ENCODE data around the gene LMO1. TPM values are rescaled to one million over a fixed set of nuclear protein-coding genes. Genes with fewer than 3 reads are reported as not detected.

Gene LMO1
- total RNA-seq, 2 experiments from 2014 or later, result not detected

DNA sequence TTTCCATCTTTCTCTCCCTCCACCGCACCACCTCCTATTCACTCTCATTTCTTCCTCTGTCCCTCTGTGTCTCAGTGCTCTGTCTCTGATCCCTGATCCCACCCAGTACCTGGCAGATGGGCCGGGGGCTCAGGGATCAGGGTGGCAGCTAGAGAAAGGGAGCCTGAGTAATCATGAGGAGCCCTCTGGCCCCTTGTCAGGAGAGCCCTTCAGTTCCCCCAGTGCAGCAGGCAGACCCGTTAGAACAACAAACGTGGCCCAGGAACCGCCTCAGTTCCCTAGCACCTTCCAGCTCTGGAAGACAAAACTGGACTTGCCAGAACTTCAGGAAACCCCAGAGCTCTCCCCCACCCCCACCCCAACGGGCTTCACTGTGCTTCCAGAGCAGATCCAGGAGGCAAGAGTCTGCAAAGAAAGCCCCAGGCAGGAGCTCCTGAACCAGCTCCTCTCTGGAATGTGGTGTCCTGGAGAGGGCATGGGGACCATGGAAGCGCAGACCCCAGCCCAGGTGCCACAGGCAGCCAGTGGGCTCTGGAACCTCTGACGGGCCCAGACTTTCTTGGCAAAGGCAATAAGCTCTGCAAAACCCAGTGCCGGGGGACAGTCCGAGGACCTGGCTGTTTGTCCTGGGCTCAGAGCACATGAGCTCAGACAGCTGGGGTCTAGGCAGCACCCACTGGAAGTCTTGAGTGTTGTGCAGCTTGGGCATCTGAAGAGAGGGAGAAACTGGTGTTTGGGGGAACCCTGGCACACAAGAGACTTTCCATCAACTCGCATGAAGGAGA is 43.2 kb downstream of the LMO1 start:
- POLR2A ChIA-PET, result interaction anchor here (0.6 kb wide), 1 partner anchor 1026 kb away, joined by 5 read pairs; no protein-coding TSS in a partner anchor
- peaks cover 12% of the 10 kb centered on the region for H3K27me3 Mint-ChIP-seq
- no peak overlapping the region for H3K4me3 Mint-ChIP-seq
- ATAC-seq (ENCODE audit: low read depth), result no peak
- H3K27ac Mint-ChIP-seq, result no peak overlapping the region
- H3K9me3 Mint-ChIP-seq, result no peaks in the 10 kb centered on the region
- DNase-seq, result no peak
- peaks cover 3% of the 10 kb centered on the region for H3K4me1 Mint-ChIP-seq
- no peaks in the 10 kb centered on the region for H3K36me3 Mint-ChIP-seq

DNA sequence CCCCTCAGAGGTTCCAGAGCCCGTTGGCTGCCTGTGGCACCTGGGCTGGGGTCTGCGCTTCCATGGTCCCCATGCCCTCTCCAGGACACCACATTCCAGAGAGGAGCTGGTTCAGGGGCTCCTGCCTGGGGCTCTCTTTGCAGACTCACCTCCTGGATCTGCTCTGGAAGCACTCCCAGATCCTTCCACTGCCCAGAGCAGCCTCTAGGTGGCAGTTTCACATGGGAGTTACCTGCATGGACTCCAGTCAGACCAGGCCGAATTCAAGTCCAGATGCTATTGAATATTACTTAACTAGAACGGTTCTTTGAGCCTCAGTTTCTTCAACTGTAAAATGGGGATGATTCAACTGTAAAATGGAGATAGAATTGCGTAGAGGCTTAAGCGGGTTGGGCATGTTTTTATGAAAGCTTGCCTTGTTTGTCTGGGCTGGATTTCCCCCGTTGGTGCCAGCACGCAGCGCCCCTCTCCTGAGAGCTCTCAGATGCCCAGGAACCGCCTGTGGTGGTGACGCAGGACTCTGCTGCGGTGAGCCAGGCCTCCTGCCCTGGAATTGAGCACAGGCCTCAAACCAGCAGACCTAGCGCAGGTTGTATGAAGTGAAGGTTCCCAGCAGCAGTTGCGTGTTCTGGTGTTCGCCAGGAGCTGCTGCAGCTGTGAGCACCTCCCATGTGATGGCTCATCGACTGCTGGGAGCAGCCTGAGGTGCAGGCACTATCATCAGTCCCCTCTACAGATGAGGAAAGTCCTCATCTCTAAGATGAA is 44.2 kb downstream of the LMO1 start:
- Mint-ChIP-seq H3K27me3 (peaks cover 17% of the 10 kb centered on the region), H3K9me3 (no peaks in the 10 kb centered on the region), H3K4me3 (no peak overlapping the region), H3K27ac (no peak overlapping the region), H3K4me1 (peaks cover 2% of the 10 kb centered on the region), H3K36me3 (no peaks in the 10 kb centered on the region)
- POLR2A ChIA-PET, result no interaction called here
- ATAC-seq (ENCODE audit: low read depth) (no peak), DNase-seq (no peak)

DNA sequence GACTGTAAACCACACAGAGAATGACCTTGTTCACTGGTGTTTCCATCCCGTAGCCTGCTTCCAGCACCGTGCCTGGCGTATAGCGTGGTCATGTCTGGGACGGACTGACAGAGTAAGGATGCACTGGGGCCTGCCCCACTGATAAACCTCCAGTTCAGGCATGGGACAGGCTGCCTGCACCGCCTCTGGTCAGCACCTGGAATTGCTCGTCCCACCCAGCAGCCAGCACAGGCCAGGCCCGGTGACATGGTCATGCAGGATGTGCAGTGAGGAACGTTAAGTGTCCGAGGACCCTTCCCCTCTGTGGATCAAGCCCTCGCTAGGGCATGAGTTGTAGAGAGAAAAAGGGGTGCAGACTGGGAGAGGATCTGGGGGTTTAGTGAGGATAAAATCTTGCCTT is 44.8 kb downstream of the LMO1 start:
- H3K9me3 Mint-ChIP-seq, result no peaks in the 10 kb centered on the region
- POLR2A ChIA-PET, result no interaction called here
- peaks cover 13% of the 10 kb centered on the region for H3K27me3 Mint-ChIP-seq
- no peak for DNase-seq
- no peak for ATAC-seq (ENCODE audit: low read depth)
- no peak overlapping the region for H3K4me3 Mint-ChIP-seq
- H3K36me3 Mint-ChIP-seq, result no peaks in the 10 kb centered on the region
- H3K4me1 Mint-ChIP-seq, result peaks cover 2% of the 10 kb centered on the region
- no peak overlapping the region for H3K27ac Mint-ChIP-seq

DNA sequence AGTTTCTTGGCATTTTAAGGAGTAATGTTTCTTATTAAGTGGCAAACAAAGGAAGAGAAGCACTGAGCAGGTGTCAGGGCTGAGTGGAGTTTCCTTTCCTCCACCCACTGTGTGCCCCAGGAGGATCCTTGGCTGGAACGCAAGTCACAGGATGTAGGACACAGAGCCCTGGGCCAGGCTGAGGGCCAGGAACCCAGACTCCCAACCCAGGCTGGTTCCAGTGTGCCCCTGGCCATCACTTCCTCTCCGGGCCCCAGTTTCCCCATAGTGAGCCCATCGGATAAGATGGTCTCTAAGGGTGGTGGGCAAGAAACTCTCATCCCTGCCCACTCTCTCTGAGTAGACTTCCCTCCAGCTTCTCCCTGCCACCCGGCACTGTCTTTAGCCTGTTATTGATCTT is 45.3 kb downstream of the LMO1 start:
- POLR2A ChIA-PET, result interaction anchor here (1.3 kb wide), 1 partner anchor 45 kb away, joined by 3 read pairs; the partner anchor contains the start of gene LMO1
- Mint-ChIP-seq H3K27ac (no peak overlapping the region), H3K9me3 (no peaks in the 10 kb centered on the region), H3K4me1 (peaks cover 2% of the 10 kb centered on the region), H3K27me3 (peaks cover 11% of the 10 kb centered on the region), H3K36me3 (no peaks in the 10 kb centered on the region), H3K4me3 (no peak overlapping the region)
- no peak for DNase-seq
- ATAC-seq (ENCODE audit: low read depth), result no peak

DNA sequence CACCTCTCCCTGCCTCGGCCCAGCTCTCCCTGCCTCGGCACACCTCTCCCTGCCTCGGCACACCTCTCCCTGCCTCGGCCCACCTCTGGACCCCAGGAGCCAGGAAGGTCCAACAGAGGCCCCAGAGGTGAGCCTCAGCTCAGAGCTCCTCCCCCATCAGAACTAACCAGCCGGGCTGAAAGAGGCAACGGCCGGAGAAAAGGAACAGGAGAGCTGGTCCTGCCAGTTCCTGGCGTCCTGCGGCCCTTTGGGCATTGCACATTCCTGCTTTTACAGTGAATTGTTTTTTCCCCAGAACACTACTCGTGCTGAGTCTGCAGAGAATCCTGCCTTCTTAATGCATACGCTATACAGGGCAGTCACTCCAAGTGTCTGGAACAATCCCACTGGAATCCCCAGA is 45.8 kb downstream of the LMO1 start:
- H3K4me1 Mint-ChIP-seq, result peaks cover 2% of the 10 kb centered on the region
- ATAC-seq (ENCODE audit: low read depth) (no peak), DNase-seq (no peak)
- no peaks in the 10 kb centered on the region for H3K36me3 Mint-ChIP-seq
- POLR2A ChIA-PET, result interaction anchor here (1.3 kb wide), 1 partner anchor 46 kb away, joined by 3 read pairs; the partner anchor contains the start of gene LMO1
- peaks cover 11% of the 10 kb centered on the region for H3K27me3 Mint-ChIP-seq
- H3K27ac Mint-ChIP-seq, result no peak overlapping the region
- no peak overlapping the region for H3K4me3 Mint-ChIP-seq
- no peaks in the 10 kb centered on the region for H3K9me3 Mint-ChIP-seq

DNA sequence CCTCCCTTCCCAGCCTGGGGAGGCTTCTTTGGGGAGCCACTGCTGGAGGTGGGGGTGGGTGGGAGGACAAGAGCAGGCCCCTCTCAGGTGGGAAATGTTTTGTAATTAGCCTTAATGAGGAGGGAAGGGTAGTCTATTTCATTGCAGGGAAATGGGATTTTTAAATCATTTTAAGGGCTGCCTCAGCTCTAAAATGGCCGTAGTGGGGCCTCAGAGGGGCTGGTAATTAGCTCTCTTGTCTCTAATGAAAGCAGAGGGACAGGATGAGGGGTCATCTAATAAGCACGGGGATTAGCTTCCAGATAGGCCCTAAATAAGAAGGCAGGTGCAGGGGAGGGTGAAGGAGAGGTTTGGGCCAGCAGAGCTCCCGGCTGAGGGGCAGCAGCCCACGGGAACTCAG is 46.5 kb downstream of the LMO1 start:
- Mint-ChIP-seq H3K4me1 (no peaks in the 10 kb centered on the region), H3K9me3 (no peaks in the 10 kb centered on the region), H3K36me3 (no peaks in the 10 kb centered on the region), H3K4me3 (no peak overlapping the region), H3K27ac (no peak overlapping the region), H3K27me3 (peaks cover 11% of the 10 kb centered on the region)
- DNase-seq, result no peak
- POLR2A ChIA-PET, result interaction anchor here (1.3 kb wide), 1 partner anchor 47 kb away, joined by 3 read pairs; the partner anchor contains the start of gene LMO1
- ATAC-seq (ENCODE audit: low read depth), result no peak

DNA sequence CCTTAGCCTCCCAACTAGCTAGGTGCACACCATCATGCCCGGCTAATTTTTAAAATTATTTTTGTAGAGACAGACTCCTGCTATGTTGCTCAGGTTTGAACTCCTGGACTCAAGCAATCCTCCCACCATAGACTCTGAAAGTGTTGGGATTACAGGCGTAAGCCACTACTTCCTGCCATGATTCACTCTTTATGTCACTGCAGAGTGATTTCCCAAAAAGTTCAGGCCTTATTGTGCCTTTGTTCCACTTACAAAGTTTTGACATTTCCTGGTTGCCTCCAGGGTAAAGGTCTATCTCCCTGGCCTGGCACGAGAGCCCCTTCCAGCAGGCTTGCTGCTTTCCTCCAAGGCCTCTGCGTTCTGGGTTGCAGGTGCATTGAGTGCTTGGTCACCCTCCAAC is 50.3 kb downstream of the LMO1 start:
- POLR2A ChIA-PET, result no interaction called here
- H3K9me3 Mint-ChIP-seq, result no peaks in the 10 kb centered on the region
- no peak overlapping the region for H3K27ac Mint-ChIP-seq
- no peak overlapping the region for H3K4me3 Mint-ChIP-seq
- DNase-seq (no peak), ATAC-seq (ENCODE audit: low read depth) (no peak)
- H3K4me1 Mint-ChIP-seq, result no peaks in the 10 kb centered on the region
- H3K36me3 Mint-ChIP-seq, result no peaks in the 10 kb centered on the region
- H3K27me3 Mint-ChIP-seq, result peaks cover 12% of the 10 kb centered on the region

DNA sequence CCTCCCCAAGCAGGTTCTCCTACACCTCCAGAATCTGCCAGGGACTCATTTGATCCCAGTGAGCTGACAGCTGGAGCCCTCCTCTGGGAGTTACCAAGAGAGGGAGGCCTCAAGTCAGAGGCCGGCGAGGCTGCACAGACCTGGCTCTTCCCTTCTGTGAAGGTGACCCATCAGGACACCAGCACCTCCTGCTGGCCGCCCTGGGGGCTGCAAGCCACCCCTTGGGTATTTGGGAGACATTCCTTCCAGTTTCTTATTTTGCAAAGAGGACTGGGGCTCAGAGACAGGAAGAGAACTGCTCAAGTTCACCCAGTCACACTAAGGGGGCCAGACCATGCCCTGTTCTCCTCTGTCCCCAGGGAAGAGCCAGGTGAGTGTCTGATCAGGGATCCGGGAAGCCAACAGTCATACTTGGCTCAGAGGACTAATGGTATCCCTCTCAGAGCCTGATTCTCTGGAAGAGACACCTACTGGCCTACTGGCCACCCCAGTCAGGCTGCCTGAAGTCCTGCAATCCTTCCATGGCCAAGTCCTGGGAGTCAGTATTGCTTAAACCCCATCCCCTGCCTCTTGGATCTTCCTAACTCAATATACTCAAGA is 54.4 kb downstream of the LMO1 start:
- no peaks in the 10 kb centered on the region for H3K9me3 Mint-ChIP-seq
- POLR2A ChIA-PET, result no interaction called here
- no peaks in the 10 kb centered on the region for H3K4me1 Mint-ChIP-seq
- DNase-seq (no peak), ATAC-seq (ENCODE audit: low read depth) (no peak)
- no peaks in the 10 kb centered on the region for H3K36me3 Mint-ChIP-seq
- peaks cover 28% of the 10 kb centered on the region for H3K27me3 Mint-ChIP-seq
- H3K4me3 Mint-ChIP-seq, result no peak overlapping the region
- H3K27ac Mint-ChIP-seq, result no peak overlapping the region

DNA sequence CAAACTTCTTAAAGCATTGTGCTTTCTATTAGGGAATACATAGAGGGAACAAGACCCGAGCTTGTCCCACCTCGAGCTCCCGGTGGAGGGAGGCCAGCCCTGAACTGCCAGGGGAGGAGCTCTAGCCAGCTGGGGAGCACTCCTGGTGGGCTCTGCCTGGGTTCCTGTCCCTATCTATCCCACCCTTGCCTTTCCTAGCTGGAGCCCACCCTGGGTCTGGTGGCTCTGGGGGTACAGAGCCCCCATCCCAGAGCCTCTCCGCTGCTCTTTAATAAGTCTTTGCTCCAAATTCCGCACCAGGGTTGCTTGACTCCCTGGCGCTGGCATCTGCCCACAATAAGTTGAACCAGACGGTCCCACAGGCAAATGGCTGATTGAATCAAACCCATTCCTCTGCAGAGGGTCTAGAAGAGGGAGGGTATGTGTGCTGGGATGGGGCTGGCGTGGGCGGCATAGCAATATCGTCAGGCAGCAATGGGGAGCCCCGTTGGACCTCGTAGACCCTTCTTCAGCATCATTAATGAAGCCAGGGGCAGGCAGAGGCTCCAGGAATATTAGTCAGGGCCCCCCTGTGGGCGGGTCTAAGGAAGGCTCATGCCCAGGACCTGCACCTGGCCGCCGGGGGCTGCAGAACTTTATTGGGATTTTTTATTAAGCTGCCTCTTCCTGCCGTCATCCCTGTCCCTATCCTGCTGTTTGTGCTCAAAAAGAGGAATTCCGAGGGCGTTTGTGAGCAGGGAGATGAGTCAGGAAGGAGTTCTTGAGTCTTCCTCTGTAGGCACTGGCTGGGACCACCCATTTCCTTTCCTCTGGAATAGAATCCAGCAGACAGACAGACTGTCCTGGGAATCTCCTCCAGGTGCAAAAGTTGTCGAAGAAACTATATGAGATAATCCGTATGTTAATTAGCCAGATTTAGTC is 56.3 kb downstream of the LMO1 start:
- POLR2A ChIA-PET, result no interaction called here
- Mint-ChIP-seq H3K4me3 (no peak overlapping the region), H3K9me3 (no peaks in the 10 kb centered on the region), H3K36me3 (no peaks in the 10 kb centered on the region), H3K27ac (no peak overlapping the region), H3K4me1 (no peaks in the 10 kb centered on the region), H3K27me3 (peaks cover 27% of the 10 kb centered on the region)
- DNase-seq, result no peak
- ATAC-seq (ENCODE audit: low read depth), result no peak

DNA sequence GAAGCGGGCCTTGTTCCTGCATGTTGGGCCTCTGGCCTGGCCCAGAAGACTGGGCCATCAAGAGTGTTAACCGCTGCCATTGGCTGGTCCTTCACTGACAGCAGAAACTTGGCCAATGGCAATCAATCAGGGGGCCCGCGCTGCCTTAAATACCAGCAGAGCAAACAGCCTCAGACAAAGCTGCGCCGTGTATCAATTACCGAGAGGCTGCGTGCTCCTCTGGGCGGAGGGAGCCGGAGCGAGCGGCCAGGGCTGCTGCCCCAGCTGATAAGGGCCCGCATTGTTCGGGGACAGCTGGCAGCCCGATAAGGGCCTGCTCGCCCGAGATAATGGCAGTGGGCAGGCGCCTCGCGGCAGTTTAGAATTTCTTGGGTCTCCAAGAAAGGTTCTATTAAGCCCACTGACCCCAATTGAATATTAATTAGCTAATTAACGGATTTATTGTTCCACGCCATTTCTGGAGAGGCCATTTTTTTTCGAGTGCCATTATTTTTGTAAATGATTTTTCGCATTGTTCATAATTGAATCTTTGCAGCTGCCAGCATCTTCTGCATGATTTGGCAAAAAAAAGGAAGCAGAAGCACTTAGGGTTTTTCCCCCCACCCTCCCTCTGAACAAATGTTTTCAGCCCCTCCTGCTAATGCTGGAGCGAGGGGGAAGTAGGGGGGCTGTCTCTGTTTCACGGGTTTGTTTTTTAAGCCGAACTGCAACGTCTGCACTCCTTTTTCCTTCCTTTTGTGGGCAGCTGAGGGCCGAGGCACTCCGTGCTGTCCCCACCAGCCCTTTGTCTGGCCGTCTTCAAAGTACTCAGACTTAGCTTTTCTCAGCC is 57.2 kb downstream of the LMO1 start:
- no peaks in the 10 kb centered on the region for H3K4me1 Mint-ChIP-seq
- DNase-seq, result no peak
- H3K27me3 Mint-ChIP-seq, result peaks cover 30% of the 10 kb centered on the region
- POLR2A ChIA-PET, result no interaction called here
- H3K27ac Mint-ChIP-seq, result no peak overlapping the region
- no peaks in the 10 kb centered on the region for H3K9me3 Mint-ChIP-seq
- no peak overlapping the region for H3K4me3 Mint-ChIP-seq
- no peak for ATAC-seq (ENCODE audit: low read depth)
- no peaks in the 10 kb centered on the region for H3K36me3 Mint-ChIP-seq

DNA sequence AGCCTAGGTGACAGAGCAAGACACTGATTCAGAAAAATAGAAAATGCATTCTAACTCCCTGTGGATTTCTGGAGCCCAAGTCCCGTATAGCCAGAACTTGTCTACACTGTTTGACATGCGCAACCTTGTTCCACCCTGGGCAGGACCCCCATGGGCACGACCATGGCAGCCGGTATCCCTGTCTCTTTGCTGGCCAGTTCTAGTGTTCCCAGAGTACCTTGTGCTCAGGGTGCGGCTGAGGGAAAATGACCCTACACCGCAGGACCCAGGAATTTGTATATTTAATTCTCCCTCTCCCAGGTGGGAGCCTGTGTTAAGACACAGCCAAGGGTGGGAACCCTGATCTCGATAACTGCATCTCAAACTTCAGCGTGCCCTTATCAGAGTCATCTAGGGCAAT is 58.1 kb downstream of the LMO1 start:
- POLR2A ChIA-PET, result no interaction called here
- H3K36me3 Mint-ChIP-seq, result no peaks in the 10 kb centered on the region
- H3K27ac Mint-ChIP-seq, result no peak overlapping the region
- ATAC-seq (ENCODE audit: low read depth), result no peak
- no peak for DNase-seq
- no peaks in the 10 kb centered on the region for H3K9me3 Mint-ChIP-seq
- H3K4me1 Mint-ChIP-seq, result no peaks in the 10 kb centered on the region
- no peak overlapping the region for H3K4me3 Mint-ChIP-seq
- H3K27me3 Mint-ChIP-seq, result peaks cover 30% of the 10 kb centered on the region

DNA sequence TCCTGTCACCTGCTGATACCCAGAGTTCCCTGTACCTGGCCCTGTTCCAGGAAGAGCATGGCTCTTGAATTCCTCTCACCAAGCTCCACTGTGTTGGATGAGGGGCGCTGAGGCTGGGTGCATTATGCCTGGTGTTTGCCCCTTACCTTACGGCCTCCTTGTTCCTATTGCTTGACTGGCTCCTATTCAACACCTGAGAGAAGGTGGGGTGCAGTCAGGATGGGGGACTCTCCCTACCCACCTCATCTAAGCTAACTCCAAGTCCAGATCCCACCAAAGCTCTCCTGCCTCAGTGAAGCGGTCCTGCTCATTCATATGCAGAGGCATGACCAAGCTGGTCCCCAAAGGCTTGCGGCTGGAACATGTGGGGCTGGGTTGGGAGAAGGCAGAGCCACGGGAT is 59.1 kb downstream of the LMO1 start:
- no peak overlapping the region for H3K4me3 Mint-ChIP-seq
- DNase-seq, result no peak

More for the DNA sequence above, 59.1 kb downstream of the LMO1 start:
- Mint-ChIP-seq H3K27ac (no peak overlapping the region), H3K27me3 (peaks cover 30% of the 10 kb centered on the region), H3K4me1 (no peaks in the 10 kb centered on the region), H3K9me3 (no peaks in the 10 kb centered on the region), H3K36me3 (no peaks in the 10 kb centered on the region)
- POLR2A ChIA-PET, result interaction anchor here (0.6 kb wide), 1 partner anchor 35 kb away, joined by 3 read pairs; no protein-coding TSS in a partner anchor
- ATAC-seq (ENCODE audit: low read depth), result no peak
